GM18498 (cell line): ENCODE measurements around the gene UCN2.

Experiments used
- ATAC-seq: cut with Tn5 transposase; IDR thresholded peaks from one replicate; pipeline ENCODE4 v1.9.1; 2021; ENCODE audit warnings: mild to moderate bottlenecking, moderate library complexity; ENCODE audit not compliant: unreplicated experiment

UCN2 gene, protein sequence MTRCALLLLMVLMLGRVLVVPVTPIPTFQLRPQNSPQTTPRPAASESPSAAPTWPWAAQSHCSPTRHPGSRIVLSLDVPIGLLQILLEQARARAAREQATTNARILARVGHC

DNA sequence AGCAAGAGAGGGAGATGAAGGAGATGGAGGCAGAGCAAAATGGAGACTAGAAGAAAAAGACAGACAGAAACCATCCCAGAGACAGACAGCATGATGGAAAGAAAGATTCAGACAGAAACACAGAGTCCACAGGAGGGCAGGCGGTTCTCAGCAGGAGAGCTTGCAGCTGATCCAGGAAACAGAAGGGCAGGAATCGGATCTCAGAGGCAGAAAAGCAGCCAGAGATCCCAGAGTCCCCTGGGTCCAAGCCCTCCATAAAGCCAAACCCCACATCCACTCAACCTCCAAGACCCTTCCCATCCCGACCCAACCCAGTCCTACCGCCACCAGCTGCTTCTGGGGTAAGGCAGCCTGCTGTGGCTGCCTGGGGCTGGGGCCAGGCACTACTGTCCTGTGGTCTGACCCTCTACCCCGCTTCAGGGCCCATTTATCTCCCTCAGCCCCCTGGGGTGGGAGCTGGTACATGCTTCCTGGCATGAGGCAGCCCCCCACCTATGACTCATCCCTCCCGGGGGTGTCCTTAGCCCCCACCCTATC, at the start of gene UCN2:
Gene UCN2 (minus strand): TSS at position 400 of the 537 bp plus-strand sequence. CDS start 657 bp downstream, outside the sequence.
- no peak for ATAC-seq

DNA sequence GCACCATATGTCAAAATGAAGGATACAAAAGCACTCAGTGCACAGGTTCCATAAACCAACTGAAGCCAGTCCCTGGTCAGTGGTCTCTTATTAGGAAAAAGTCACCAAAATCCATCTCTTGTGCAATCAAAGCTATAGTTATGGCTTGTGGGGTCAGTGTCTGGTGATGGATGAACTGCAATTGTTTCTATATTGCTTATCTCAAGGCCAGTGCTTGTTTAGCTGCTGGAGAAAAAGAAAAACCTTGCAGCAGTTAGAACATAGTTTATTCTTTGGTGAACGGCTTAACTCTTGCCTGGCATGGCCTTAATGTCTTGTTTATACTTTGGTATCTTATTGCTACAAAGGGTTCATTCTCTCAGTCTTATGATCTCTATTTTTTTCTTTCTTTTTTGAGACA, 48.7 kb upstream of the UCN2 start:
- no peak for ATAC-seq

DNA sequence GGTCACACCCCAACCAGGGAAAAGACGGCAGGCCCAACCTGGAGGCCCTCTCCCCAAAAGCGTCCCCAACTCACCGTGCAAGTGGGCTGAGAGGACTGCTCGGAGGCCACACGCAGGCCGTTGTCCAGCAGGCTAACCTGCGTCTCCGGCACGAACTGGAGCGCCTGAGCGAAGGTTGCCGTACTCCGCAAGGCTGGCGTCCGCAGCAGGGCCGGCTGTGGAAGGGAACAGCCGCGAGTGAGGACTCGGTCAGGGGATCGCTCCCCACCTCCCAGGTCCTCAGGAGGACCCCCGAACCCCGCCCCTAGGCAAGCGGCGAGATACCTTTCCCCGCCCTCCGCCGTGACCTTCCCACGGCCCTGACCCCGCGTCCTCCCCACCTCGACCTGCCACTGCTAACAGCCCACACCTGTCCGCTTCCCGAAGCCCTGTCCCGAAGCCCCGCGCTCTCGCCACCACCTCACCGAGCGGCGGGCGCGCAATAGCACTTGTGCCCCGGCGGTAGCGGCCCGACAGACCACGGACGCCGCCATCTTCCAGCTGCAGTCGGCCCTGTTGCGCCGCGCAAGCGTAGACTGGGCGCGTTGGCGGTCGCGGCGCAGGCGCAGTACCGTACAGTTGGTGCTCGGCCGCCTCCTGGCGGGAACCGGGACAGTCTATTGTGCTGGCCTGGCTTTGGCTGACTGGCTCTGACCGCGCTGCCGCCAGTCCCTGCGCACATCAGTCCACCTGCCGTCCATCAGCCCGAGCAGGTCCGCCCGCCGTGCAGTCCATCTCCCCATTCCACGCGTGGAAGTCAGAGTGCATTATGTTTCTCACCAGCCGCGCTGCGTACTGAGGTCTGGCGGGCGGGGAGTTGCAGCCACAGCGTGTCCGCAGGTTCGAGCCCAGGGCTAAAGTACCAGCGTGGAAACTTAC, 45.8 kb upstream of the UCN2 start, which contains the start of gene UQCRC1:
Gene UQCRC1 (minus strand): TSS at position 559 of the 918 bp plus-strand sequence. CDS start 26 bp downstream, at position 533.
- peak; percentile 96 for ATAC-seq

DNA sequence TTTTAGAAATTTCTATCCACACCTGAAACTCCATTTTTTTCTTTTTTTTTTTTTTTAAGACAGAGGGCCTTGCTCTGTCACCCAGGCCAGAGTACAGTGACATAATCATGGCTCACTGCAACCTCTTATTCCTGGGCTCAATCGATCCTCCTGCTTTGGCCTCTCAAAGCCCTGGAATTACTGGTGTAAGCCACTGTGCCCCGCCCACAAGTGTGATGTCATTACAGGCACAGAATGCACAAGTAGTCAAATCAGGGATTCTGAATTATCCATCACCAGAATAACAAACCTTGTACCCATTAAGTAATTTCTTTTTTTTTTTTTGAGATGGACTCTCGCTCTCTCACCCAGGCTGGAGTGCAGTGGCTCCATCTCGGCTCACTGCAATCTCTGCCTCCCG, 43.9 kb upstream of the UCN2 start:
- ATAC-seq = no peak

DNA sequence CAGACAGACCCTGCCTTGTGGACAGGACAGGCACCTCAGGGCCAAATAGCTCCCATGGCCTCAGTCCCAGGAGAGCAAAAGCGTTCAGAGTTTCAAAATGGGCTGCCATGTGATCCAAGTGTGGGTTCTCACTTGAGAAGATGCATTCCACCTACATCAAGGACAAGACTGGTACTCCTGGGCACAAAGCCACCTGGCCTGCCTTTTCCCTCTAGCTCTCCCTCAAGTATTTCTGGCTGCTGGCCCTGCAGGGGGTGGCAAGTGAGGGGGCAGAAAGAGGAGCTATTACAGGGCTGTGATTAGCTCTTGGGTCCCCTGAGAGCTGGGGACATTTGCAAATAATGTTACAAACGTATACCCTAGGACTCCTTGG, 38.0 kb upstream of the UCN2 start:
- no peak for ATAC-seq

DNA sequence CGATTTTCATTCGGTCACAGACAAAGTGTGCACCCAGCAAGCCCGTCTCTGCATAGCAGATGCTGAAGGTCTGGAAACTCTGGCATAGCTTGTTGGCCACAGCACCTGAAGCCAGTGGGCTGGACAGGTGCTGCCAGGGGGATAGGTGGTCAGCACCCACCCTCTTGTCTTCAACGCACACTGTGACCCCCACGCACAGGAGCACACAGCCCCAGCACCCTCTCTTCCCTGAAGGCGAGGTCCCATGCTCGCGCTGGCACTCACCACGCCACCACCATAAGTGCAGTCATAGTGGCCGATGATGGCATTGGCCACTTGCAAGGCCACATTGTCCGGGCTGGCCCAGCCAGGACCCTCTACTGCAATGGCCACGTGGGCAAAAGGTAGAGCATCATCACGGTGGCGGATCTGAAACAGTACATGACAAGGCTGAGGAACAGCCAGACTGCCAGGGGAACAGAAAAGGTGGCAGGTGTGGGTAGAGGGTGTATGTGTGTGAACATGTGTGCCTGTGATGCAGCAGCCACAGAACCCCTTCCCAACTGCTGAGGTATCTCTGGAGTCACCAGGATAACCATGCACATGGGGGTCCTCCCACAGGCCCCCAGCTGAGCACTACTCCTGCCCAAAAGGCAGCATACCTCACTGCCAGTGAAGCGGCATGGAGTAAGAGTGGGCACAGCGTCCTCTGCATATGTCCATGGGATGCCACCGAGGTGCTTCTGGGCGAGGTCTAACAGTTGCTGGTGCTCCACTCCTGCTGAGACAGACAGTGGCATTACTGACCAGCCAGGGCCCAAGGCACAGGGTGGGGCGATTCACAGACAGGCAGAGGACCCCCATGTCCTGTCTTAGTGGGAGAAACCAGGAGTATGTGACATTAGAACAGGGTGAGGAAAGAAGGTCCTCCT, 37.4 kb upstream of the UCN2 start:
- ATAC-seq = no peak

DNA sequence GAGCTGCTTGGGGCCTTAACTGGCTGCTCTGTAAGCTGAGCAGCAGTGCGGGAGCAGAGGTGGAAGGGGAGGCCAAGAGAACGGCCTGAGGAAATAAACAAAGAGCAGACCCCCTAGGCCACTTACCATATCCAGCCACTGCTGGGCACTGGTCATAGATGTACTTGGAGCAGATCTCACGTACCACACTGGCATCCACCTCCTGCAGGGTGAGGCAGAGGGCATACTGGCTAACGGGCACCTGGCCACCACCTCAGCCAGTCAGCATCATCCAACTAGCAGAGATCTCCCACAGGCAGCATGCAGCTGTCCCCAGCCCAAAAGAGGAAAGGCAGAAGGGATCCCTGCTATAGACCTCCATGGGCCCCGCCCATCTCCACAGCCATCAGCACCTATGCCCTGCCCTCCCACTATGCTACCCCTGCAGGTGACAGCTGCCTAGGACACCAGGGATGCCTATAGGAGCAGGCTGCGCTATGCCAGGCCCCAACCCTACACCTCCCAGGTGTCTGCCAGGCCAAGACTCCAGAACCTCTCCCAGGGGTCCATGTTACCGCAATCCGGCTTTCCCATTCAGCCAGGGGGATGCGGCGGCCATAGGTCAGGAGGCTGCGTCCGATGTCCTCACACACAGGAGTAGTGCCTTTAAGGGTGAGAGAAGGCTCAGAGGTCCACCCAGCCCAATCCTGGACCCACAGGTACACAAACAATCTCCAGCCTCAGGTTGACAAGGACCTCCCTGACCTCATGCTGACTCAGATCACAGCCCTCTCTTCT, 36.1 kb upstream of the UCN2 start:
- ATAC-seq = no peak

DNA sequence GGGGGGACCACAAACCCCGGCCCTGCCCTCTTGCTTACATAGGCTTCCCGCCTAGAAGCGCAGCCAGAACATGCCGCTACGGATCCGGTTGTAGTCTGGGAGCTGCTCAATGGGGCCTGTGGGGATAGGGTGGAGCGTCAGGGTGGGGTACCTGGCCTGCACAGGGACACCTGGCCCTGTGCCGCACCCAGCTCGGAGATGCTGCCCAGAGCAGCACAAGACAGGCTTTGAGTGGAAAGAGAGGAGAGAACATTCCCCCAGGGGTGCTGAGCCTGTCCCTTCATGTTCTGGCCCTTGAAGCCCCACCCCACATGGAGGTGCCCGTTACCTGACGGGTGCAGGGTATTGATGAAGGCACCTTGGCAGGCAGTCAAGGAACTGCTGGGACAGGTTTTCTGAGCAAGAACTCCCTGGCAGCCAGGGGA, 35.5 kb upstream of the UCN2 start:
- ATAC-seq = no peak

DNA sequence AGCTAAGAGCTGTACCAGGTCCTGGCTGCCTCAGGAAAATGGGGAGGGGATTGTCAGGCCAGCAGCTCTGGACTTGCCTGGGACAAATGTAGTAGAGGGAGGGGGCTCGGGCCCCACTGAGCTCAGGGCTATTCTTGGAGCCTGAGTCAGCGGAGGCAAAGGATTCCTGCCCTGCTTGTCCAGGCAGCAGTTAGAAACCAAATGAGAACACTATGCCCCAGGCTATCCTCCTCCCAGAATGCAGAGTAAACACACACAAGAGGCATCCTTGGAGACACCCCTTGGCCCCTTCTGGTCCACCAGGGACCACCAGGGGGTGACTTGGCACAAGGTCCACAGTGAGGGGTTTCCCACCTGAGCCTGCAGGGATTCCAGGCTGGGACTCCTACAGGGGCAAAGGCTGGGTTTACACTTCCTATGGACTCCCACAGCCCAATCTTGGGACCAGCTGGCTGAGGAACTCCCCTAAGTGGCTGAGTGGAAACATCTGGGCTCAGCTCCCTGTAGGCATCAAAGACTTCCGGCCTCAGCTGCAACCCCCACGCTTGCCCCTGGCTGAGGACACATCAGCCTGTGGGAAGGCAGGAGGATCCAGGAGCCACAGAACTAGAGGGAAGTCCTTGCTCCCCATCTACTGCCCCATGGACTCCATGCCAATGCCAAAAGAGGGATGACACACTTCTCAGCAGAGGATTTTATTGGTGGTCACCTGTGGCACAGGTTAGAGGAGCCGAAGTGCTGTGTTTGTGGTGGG, 34.9 kb upstream of the UCN2 start:
- ATAC-seq = no peak

DNA sequence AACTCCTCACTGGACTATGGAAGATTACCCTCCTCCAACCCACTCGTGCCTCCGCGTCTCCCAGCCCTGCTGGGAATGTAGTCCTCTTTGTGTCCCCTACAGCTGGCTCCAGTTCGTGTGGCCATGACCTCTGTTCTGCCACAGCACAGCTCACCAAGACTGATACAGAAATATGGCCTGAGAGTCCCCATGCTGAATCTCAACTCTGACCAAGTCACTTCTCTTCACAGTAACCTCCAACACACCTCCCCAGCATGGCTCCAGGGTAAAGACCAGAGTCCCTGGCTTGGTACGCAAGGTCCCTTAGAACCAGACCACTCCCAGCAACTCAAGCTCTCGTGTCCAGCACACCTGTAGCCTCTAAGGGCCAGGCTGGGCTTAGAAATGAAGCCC, 33.8 kb upstream of the UCN2 start:
- ATAC-seq = no peak

DNA sequence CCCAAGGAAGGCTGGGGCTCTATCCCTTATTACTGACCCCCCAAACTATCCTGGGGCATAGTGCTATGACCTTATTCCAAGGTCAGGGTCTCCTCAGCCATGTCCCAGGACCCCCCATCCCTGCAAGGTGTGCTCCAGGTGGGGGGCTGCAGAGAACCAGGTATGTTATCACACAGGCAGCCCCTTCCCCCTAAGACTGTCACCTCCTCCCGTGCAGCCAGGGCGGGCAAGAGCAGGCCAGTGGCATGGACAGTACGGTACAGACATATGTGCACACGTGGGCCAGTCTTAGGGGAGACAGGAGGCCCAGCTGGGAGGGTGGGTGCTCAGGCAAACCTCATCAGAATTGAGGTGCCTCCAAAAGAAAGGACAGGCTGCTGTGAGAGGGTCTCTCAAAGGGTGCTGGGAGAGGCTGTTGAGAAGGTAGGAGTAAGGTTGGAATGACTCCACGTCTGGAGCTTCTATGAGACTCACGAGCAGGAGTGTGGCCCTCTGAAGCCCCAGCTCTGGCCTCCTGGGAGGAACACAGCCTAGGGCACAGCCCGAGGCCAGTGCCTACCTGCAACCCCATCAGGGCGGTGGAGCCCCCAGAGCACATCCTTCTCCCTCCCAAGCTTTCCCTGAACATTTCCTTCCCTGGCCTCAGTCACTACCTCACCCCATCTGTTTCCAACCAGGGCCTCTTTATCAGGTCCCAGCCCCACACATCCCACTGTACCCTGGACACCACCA, 33.3 kb upstream of the UCN2 start:
- ATAC-seq = no peak

DNA sequence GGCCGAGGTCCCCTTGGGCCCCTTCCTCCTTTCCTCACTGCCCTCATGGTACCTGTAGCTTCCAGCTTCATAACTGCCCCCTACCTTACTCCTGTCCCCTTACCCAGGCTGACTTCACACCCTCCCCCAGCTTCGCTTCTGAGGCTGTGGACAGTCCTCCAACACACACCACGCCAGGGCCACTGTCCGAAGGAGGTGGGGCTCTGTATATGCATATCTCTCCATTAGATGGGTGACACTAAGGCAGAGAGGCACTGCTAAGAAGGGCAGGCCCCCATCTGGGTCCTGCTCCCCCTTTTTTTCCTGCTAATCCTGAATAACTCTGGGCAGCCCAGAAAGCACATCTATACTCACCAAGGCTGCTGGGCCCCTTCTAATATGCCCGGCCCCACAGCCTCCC, 32.6 kb upstream of the UCN2 start:
- ATAC-seq = no peak

DNA sequence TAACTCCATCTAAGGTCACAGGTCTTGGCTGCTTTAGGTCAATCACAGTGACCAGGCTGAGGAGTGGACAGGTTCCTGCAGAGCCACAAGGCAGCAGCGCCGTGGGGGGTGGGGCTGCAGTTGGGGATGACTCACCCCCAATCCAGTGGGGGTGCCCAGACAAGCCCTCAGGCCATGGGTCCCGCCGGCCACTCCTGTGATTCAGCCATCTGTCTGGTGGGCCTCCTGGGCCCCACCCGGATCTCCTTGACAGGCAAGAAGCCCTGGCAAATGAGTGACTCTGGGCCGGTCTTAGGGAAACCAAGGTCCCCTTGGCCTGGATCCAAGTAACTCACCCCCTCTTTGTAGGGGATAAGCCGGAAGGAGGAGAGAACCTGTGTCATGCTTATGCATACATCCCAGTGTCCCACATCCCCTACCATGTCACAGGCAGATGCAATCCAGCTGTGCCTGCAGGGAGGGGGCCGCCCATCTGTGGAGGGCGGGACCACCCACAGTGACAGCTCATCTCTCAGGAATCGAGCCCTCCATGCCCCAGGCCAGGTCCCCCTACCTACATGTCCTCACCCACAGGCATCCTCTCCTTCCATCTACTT, 32.0 kb upstream of the UCN2 start:
- no peak for ATAC-seq

DNA sequence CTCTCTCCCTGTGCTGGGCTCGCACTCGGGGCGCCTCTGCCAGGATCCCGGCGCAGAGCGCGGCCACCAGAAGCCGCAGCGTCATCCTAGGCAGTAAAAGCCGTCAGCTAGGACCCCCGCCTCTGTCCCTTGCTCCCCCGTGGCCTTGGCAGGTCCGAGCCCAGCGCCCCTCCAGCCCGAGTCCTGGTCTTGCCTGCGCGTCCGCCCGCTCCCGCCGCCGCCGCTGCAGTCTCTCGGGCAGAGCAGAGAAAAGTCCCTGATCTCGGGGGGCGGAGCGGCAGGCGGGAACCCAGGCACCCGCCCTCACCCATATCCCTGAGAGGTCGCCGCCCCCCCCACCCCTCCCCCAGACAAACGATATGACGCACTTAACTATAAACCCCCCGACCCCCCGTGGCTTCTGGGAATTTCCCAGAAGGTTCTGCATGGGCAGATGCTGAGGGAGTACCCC, 31.5 kb upstream of the UCN2 start, which contains the start of gene COL7A1:
Gene COL7A1 (minus strand): TSS at position 255 of the 451 bp plus-strand sequence. CDS start 170 bp downstream, at position 85.
- ATAC-seq = no peak

DNA sequence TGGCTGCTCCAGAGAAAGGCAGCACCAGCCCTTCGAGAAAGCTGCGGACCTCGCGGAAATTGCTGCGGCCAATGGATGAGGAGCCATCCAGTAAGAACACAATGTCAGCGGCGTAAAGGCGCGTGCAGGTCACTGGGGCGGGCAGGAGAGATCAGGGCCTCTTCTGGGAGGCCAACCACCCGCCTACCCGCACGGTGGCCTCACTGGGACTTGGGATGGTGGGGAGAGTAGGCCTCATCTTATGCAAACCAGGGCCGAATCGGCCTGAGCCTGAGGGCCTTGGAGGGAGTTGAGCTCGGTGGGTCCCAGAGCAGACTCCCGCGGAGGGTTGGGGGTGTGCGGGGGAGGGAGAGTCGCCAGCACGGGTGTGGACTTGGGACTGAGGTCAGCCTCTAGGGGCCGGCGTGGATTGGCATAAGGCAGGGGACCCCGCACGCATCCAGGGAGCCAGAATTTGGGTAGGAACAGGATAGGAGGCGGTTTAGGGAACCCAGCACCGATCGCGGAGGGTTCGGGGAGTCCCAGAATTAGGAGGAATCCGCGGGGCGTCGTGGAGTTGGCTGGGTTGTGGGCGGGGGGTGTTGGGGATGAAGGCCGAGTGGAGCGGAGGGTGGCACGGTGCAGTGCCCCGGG, 31.0 kb upstream of the UCN2 start:
- ATAC-seq = no peak

DNA sequence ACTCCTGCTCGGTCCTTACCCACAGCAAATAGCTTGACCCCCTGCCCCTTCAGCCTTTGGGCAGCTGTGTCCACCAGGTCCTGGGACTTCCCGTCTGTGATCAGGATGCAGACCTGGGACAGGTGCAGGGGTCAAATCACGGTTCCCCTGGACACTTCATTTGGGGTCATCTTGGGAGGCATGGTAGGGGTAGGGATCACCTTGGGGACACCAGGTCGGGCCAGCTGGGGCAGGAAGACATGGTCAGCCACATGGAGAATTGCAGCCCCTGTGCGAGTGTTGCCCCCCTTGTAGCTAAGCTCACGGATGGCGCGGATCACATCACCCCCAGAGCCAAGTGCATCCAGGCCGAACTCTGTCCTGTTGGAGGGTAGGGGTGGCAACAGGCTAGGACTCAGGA, 29.8 kb upstream of the UCN2 start:
- no peak for ATAC-seq

DNA sequence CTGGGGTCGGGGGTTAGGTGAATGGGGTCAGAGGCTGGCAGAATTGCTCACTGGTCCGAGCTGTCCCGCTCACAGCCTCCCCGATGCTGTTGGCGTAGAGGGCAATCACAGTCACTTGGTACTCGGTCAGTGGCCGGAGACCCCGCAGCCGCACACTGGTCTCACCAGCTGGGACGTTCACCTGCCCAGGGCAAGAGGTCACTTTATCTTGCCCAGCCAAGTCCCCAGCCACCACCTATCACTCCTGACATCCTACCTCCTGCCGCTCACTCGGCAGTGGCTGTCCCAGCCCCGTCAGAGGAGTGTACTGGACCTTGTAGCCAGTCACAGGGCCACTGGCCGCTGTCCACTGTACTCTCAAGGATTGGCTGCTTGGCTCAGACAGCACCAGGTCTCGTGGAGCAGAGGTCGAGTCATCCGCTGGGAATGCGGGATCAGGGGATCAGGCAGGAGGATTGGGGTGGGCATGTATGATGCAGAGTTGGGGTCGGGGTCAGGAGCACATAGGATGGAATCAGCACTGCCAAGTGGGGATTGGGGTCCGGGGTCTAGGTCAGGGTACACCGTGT, 29.0 kb upstream of the UCN2 start:
- no peak for ATAC-seq
